PC-3 (cell line): ENCODE data around the gene PPP1R2. TPM values are rescaled to one million over a fixed set of nuclear protein-coding genes. Genes with fewer than 3 reads are reported as not detected.

Experiments used
- ATAC-seq: fragments of 200-7000 bp; cut with Tn5 transposase; 2 replicates; pipeline ENCODE4 v1.9.1; 2020; ENCODE audit warnings: mild to moderate bottlenecking, moderate library complexity
- BruUV-seq: library from RNA; stranded (reverse); fragments of 400-500 nt; replicated peaks from 2 replicates; lab custom pipeline; 2021; lab: Mats Ljungman, UMichigan
- CTCF ChIA-PET: fragments of 300-600 bp; sonication (Branson Sonifier 250); formaldehyde crosslinking; loops from one replicate; lab custom pipeline; 2022; ENCODE audit warnings: antibody characterized with exemption; lab: Charles Lee
- POLR2A ChIA-PET: fragments of 300-600 bp; sonication (Branson Sonifier 250); formaldehyde crosslinking; loops from one replicate; lab custom pipeline; 2022; ENCODE audit warnings: antibody characterized with exemption; ENCODE audit not compliant: unreplicated experiment; lab: Charles Lee
- DNase-seq: peaks from one replicate; pipeline ENCODE4 v3.0.0-alpha.2; 2015
- H2AFZ ChIP-seq: fragments of 300-600 bp; sonication (generic); 2 replicates; pipeline ENCODE4 v1.6.0; 2016; ENCODE audit warnings: antibody characterized with exemption, low read length
- H3F3A ChIP-seq: fragments of 300-600 bp; sonication (generic); one replicate; pipeline ENCODE4 v1.6.0; 2017; ENCODE audit warnings: antibody characterized with exemption, low read length, control low read depth, mild to moderate bottlenecking; ENCODE audit not compliant: unreplicated experiment
- H3K27ac ChIP-seq: fragments of 300-600 bp; sonication (generic); 2 replicates; pipeline ENCODE4 v1.5.1; 2016; ENCODE audit warnings: mild to moderate bottlenecking, low read length
- H3K27me3 ChIP-seq: fragments of 300-600 bp; sonication (generic); 2 replicates; pipeline ENCODE4 v1.6.1; 2016; ENCODE audit warnings: low read length, mixed read lengths
- H3K36me3 ChIP-seq: fragments of 300-600 bp; sonication (generic); 2 replicates; pipeline ENCODE4 v1.6.1; 2016; ENCODE audit warnings: low read depth, mixed run types, low read length, mixed read lengths
- H3K4me1 ChIP-seq: fragments of 300-600 bp; sonication (generic); 2 replicates; pipeline ENCODE4 v1.5.1; 2016; ENCODE audit warnings: low read length; ENCODE audit not compliant: insufficient read depth
- H3K4me2 ChIP-seq: fragments of 300-600 bp; sonication (generic); 2 replicates; pipeline ENCODE4 v1.6.0; 2016; ENCODE audit warnings: low read length
- H3K4me3 ChIP-seq: fragments of 300-600 bp; sonication (generic); 2 replicates; pipeline ENCODE4 v1.5.1; 2016; ENCODE audit warnings: mild to moderate bottlenecking, low read length, mixed read lengths
- H3K79me2 ChIP-seq: fragments of 300-600 bp; sonication (generic); 2 replicates; pipeline ENCODE4 v1.6.1; 2017; ENCODE audit warnings: low read length, mixed read lengths
- H3K9ac ChIP-seq: fragments of 300-600 bp; sonication (generic); 2 replicates; pipeline ENCODE4 v1.6.0; 2016; ENCODE audit warnings: mild to moderate bottlenecking, low read length
- H3K9me2 ChIP-seq: fragments of 300-600 bp; sonication (generic); replicated peaks from 2 replicates; pipeline ENCODE4 v1.6.1; 2016; ENCODE audit warnings: mixed run types, low read length, mixed read lengths
- H3K9me3 ChIP-seq: fragments of 300-600 bp; sonication (generic); 2 replicates; pipeline ENCODE4 v1.6.1; 2016; ENCODE audit warnings: low read length, mixed read lengths
- H4K20me1 ChIP-seq: fragments of 300-600 bp; sonication (generic); 2 replicates; pipeline ENCODE4 v1.6.1; 2016; ENCODE audit warnings: low read length, mixed read lengths
- CTCF ChIP-seq: fragments of 300-600 bp; sonication (generic); conservative IDR thresholded peaks from 2 replicates; pipeline ENCODE4 v1.5.1; 2017; ENCODE audit warnings: antibody characterized with exemption, low read depth, mild to moderate bottlenecking, low read length
- EZH2 ChIP-seq: fragments of 300-600 bp; sonication (generic); IDR thresholded peaks from one replicate; pipeline ENCODE4 v1.6.1; 2017; ENCODE audit warnings: antibody characterized with exemption, mild to moderate bottlenecking, low read length; ENCODE audit not compliant: unreplicated experiment
- EZH2phosphoT487 ChIP-seq: fragments of 300-600 bp; sonication (generic); IDR thresholded peaks from 2 replicates; pipeline ENCODE4 v1.6.1; 2018; ENCODE audit warnings: mild to moderate bottlenecking, antibody characterized with exemption, low read length, borderline replicate concordance
- intact Hi-C: fragments of 100-400 bp; cut with micrococcal nuclease; formaldehyde crosslinking; loops from 2 replicates; pipeline ENCODE4 v1.9.0; 2023
- total RNA-seq: library from RNA; depleted of rRNA; stranded (reverse); fragments of >200 nt; gene quantifications from 2 replicates; pipeline ENCODE4 v1.2.3, GENCODE V29; 2014

The PPP1R2 gene
- total RNA-seq, 1 experiment from 2014 or later: 132 TPM

- no peak for DNase-seq
- Histone ChIP-seq H3F3A (no peaks in the 10 kb centered on the region), H4K20me1 (no peaks in the 10 kb centered on the region), H3K4me2 (no peak overlapping the region), H2AFZ (no peak overlapping the region), H3K27me3 (no peaks in the 10 kb centered on the region), H3K27ac (no peak overlapping the region), H3K36me3 (no peaks in the 10 kb centered on the region), H3K79me2 (no peaks in the 10 kb centered on the region), H3K4me1 (no peaks in the 10 kb centered on the region), H3K9me2 (no peaks in the 10 kb centered on the region), H3K9me3 (no peaks in the 10 kb centered on the region), H3K9ac (no peak overlapping the region), H3K4me3 (no peak overlapping the region)
- no peak for TF ChIP-seq EZH2
- TF ChIP-seq CTCF: no peak
- ChIA-PET POLR2A (no interaction called here), CTCF (no interaction called here)
- no TSS peak for BruUV-seq
- ATAC-seq: no peak
- intact Hi-C loops: no loop called here
Observed at GRCh38 chr3:195577645-195578177, 34.6 kb upstream of the PPP1R2 start.

- intact Hi-C loops: no loop called here
- TF ChIP-seq CTCF: no peak
- no peak for TF ChIP-seq EZH2phosphoT487
- H3K4me1 ChIP-seq: no peaks in the 10 kb centered on the region
- H3K27me3 ChIP-seq: no peaks in the 10 kb centered on the region
- H2AFZ ChIP-seq: no peak overlapping the region
- BruUV-seq: no TSS peak
- ATAC-seq: no peak
- H3F3A ChIP-seq: no peaks in the 10 kb centered on the region
- no peaks in the 10 kb centered on the region for H3K36me3 ChIP-seq
- no peaks in the 10 kb centered on the region for H3K79me2 ChIP-seq
- H3K9ac ChIP-seq: no peak overlapping the region
- no peak overlapping the region for H3K4me2 ChIP-seq
- no peak overlapping the region for H3K27ac ChIP-seq
- no peaks in the 10 kb centered on the region for H4K20me1 ChIP-seq
- H3K9me2 ChIP-seq: no peaks in the 10 kb centered on the region
- POLR2A ChIA-PET: no interaction called here
- H3K4me3 ChIP-seq: no peak overlapping the region
- CTCF ChIA-PET: no interaction called here
- DNase-seq: no peak
- H3K9me3 ChIP-seq: no peaks in the 10 kb centered on the region
Observed at GRCh38 chr3:195574497-195575304, 31.6 kb upstream of the PPP1R2 start.
